Mucosa of descending colon (tissue), 3 donors: ENCODE data around the gene RAB6B. TPM values are rescaled to one million over a fixed set of nuclear protein-coding genes. Genes with fewer than 3 reads are reported as not detected.

ENCODE experiments used
- ATAC-seq: fragments of 200-7000 bp; cut with Tn5 transposase; one replicate; pipeline ENCODE4 v1.9.1; 2020; ENCODE audit warnings: mild to moderate bottlenecking, moderate library complexity
- DNase-seq, 3 donors: peaks; one replicate each; pipeline ENCODE4 v3.0.0-alpha.2; 2020
- H3K36me3 ChIP-seq: fragments of 200-600 bp; one replicate; pipeline ENCODE4 v1.8.0; 2021; ENCODE audit warnings: low read depth, mild to moderate bottlenecking
- H3K4me1 ChIP-seq: fragments of 200-600 bp; one replicate; pipeline ENCODE4 v1.8.0; 2021; ENCODE audit warnings: low read depth, mild to moderate bottlenecking
- H3K4me3 ChIP-seq: fragments of 200-600 bp; one replicate; pipeline ENCODE4 v1.8.0; 2021; ENCODE audit warnings: mild to moderate bottlenecking
- H3K9me3 ChIP-seq: fragments of 200-600 bp; one replicate; pipeline ENCODE4 v1.8.0; 2021; ENCODE audit warnings: mild to moderate bottlenecking
- CTCF ChIP-seq: fragments of 200-600 bp; IDR thresholded peaks from one replicate; pipeline ENCODE4 v1.8.0; 2022; ENCODE audit warnings: antibody characterized with exemption, mild to moderate bottlenecking
- intact Hi-C, 2 donors: fragments of 100-400 bp; cut with DNase I in 1 of 2; cut with micrococcal nuclease in 1 of 2; formaldehyde crosslinking; loops; one replicate each; pipeline versions ENCODE4 v1.11.0 to v1.11.1; 2022; cut with DNase I, micrococcal nuclease
- long read RNA-seq, 2 donors: library from polyadenylated mRNA; unstranded; transcript quantifications; one replicate each; pipeline ENCODE4 v2.0.0, GENCODE V29; 2019 to 2021
- total RNA-seq, 3 donors: library from RNA; stranded (reverse); fragmentation: NEBNext Ultra II Directional in 2 of 3; extraction: Animal tissue kit (Norgen Biotek cat#: 25700) in 2 of 3; gene quantifications; one replicate each; pipeline versions ENCODE4 v1.2.1 to v1.2.4, GENCODE V29; 2021 to 2023
- donor health status: DM: no; HTN: no; CAD: no; lungs with moderate emphysema.
- donor health status: DM: no; HTN: no; CAD: no.
- donor health status: DM: no; HTN: yes; CAD: no.

The RAB6B gene
- 10 to 100 TPM in 1 of 3 donors, 1 to 10 TPM in 2; 4.1 to 11.6 (median 4.8) TPM for total RNA-seq
- long read RNA-seq, donor 1, partial matches to known transcripts = 0 of 4 reads
- long read RNA-seq, donor 1, other reads (novel, unspliced or antisense) = 4 of 4 reads
- long read RNA-seq, donor 2 = 0 reads

- intact Hi-C loops = no loop called here
- DNase-seq (no peak), ATAC-seq (peak; percentile 63)
- TF ChIP-seq CTCF = no peak
- Histone ChIP-seq H3K4me1 (peaks cover 17% of the 10 kb centered on the region), H3K9me3 (no peaks in the 10 kb centered on the region), H3K36me3 (no peaks in the 10 kb centered on the region), H3K4me3 (no peak within 1 kb of the TSS)
Observed at GRCh38 chr3:133895208-133896001, at the start of gene RAB6B. TSS of gene RAB6B (minus strand) at chr3:133895882. CDS start at chr3:133895466, 416 bp downstream.

DNA sequence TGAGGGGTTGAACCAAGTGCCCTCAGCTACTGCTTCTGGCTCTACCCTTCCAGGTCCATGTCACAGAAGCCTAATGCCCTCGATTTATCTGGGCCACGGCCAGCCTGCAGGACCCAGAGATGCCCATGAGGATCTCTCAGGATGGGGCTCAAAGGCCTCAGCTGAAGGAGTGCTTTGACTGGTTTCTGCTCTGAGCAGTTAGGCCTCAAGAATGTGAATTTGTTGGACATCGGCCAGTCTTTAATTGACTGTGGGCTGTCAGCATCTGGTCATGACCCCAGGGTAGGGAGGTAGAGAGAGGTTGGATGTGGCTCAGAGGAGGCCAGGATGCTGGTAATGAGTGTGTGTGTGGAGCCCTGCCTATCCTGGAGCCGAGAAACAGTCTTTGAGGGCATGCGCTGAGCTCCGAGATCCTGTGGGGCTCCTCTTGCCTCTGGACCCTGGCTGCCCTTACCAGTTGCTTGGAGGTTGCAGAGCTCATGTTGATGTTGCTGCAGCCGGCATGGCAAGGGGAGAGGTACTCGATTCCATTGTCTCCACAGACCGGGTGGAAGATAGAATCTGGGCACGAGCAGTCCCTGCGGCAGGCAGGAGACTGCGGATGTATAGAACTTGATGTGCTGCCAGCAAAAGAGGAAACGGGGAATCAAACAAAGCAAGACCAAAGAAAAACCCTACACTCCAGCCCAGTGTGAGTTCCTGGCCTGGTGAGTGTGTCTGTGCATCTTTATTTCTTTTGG is 49.1 kb upstream of the RAB6B start:
- peaks cover 3% of the 10 kb centered on the region for H3K4me1 ChIP-seq
- DNase-seq (no peak), ATAC-seq (no peak)
- no peak for TF ChIP-seq CTCF
- H3K36me3 ChIP-seq = no peaks in the 10 kb centered on the region
- H3K4me3 ChIP-seq = no peak overlapping the region
- intact Hi-C loops = no loop called here
- H3K9me3 ChIP-seq = no peaks in the 10 kb centered on the region

- ATAC-seq = peak; percentile 43
- TF ChIP-seq CTCF = no peak
- no peak for DNase-seq
- no peak overlapping the region for H3K4me3 ChIP-seq
- H3K4me1 ChIP-seq = peaks cover 3% of the 10 kb centered on the region
- no peaks in the 10 kb centered on the region for H3K36me3 ChIP-seq
- intact Hi-C loops = no loop called here
- no peaks in the 10 kb centered on the region for H3K9me3 ChIP-seq
Observed at GRCh38 chr3:133944181-133944580, 48.5 kb upstream of the RAB6B start.

GRCh38 chr3:133943639-133944141 is 48.0 kb upstream of the RAB6B start:
- Histone ChIP-seq H3K4me3 (no peak overlapping the region), H3K36me3 (no peaks in the 10 kb centered on the region), H3K9me3 (no peaks in the 10 kb centered on the region), H3K4me1 (peaks cover 3% of the 10 kb centered on the region)
- intact Hi-C loops = no loop called here
- DNase-seq (no peak), ATAC-seq (peak; percentile 85)
- no peak for TF ChIP-seq CTCF

DNA sequence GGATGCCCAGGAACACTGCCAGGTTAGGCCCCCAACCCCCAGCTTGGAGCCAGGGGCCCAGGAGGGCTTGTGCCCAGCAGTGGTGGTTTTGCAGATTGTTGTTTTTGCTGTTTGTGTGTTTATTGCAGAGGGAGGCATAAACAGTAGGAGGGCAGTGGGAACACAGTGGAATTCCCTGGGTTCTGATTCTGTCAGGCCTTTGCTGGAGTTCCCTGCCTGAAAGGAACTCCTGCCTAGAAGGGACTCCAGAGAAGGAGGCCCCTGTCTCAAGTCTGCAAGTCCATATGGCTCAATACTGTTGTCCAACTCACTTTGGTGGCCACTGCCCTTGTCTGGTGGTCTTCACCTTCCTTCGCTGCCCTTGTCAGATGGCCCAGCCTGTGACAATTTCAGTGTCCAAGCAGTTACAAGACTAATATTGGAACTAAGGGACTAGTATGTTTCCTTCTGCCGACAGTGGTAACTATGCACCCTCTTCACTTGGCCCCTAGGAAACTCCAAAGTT is 47.4 kb upstream of the RAB6B start:
- TF ChIP-seq CTCF = no peak
- Histone ChIP-seq H3K4me1 (peaks cover 3% of the 10 kb centered on the region), H3K4me3 (no peak overlapping the region), H3K36me3 (no peaks in the 10 kb centered on the region), H3K9me3 (no peaks in the 10 kb centered on the region)
- ATAC-seq = no peak
- DNase-seq = no peak
- intact Hi-C loops = no loop called here
